NCI-H1694 treated with DMSO at 0.1 percent for 48 hours (cell line): ENCODE results near the gene CHST15.
"Not testable (repeated sequence)": the region's sequence is repeated elsewhere in the genome, so short reads cannot be mapped to it uniquely, and the experiment has no call there.

Experiments used
- DNase-seq: peaks from one replicate; lab custom pipeline; 2025; lab: John Stamatoyannopoulos, UW

Gene CHST15

DNA sequence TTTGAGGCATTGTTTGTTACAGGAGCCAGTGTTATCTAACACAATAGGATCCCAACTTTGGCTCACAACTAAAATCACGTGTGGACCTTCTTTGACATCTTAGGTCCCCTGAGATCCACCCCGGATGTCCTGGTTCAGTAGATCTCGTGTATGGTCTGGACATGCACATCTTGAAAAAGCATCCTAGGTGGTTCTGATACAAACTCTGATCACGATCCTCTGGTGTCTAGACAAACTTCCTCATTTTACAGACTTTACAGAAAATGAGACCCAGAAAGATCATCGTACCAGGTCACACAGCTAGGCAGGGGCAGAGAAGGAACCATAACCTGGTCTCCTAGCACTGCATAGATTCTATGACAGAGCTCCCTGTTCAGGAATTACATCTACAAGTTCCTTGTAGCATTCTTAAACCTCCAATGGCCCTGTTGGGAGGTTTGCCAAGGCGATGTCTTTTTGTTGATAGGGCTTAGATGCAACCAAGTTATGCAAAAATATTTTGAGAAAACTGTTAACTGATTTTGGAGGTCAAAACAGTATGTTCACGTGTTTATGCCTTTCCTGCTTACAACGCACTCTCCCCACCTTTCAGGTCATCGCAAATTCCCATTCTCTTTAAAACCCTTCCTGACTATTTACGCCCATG lies 30.8 kb upstream of the CHST15 start:
- no peak for DNase-seq

DNA sequence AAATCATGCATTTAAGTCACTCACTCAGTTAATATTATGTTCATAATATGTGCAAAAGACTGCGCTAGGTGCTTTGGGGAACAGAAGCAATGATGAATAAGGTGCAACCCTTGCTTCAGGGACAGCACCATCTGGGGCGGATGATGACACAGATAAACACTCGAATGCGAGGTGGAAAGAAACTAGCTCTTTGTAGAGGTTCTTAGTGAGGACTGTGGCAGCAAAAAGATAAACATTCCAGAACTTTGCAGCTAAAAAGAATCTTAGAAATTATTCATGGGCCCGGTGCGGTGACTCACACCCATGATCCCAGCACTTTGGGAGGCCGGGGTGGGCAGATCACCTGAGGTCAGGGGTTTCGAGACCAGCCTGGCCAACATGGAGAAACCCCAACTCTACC lies 29.8 kb upstream of the CHST15 start:
- DNase-seq: no peak

DNA sequence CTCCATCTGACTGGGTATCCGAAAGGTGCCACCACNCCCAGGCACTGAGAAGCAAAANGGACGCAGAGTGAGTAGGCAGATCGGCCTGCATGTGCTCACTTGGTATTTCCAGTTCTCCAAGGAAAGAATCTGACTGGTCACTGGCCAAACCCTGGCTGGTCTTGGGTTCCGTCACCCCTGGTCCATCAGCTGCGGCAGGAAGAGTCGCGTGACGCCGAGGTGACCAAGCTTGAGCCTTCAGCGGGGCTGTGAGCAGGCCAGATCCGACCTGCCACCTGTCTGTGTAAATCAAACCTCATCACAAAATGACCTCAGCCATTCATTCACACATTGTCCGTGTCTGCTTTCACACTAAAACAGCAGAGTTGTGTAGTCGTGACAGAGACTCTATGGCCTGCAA lies 28.8 kb upstream of the CHST15 start:
- DNase-seq: no peak

DNA sequence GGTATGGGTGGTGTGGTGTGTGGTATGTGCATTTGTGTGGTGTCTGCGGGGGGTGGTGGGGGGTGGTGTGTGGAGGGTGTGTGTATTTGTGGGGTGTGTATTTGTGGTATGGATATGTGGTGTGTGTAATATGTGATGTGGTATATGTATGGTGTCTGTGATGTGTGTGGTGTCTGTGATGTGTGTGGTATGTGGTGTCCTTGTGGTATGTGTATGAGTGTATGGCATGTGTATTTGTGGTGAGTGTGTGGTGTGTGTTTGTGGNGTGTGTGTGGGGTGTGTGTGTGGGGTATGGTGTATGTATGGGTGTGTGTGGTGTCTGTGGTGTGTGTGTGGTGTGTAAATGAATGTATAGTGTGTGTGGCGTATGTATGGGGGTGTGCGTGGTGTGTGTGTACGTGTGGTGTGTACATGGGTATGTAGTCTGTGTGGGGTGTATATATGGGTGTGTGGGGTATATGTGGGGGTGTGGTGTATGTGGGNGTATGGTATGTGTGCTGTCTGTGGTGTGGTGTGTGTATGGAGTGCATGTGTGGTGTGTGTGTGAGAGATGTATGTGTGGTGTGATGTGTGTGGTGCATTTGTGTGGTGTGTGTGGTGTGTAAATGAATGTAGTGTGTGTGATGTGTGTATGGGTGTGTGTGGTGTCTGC lies 27.1 kb upstream of the CHST15 start:
- DNase-seq: no peak

DNA sequence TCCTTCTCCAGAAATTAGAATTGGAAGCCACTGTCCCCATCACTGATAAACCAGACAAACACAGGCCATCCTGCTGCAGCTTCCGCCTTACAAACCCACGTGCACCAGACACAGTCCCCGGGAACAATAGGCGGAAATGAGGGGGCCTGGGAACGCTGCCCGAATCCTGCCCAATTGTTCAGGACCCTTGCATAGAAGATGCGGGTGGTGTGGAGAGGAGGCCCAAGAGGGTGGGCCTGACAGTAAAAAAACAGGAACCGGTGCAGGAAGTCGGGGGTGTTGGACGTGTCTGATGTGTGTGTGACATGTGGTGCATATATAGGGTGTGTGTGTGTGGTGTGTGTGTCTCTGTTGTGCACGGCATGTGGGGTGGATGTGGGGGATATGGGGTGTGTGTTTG lies 26.5 kb upstream of the CHST15 start:
- no peak for DNase-seq

DNA sequence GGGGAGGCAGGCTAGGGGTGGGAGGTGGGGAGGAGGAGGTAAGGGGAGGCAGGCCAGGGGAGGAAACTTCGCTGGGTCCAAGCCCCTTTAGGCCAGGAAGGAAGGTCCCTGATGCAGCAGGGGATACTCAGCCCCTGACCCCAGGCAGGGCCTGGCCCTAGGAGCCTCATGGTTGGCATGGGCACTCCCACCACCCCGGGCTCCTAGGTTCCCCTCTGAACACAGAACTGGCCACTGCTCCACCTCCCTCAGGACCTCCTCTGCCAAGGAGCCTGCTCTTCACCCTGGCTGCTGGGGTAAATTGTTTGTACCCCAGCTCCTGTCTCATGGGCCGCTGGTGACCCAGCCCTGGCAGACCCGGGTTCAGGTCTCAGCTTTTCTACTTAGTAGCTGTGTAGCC lies 25.8 kb upstream of the CHST15 start:
- DNase-seq: no peak

DNA sequence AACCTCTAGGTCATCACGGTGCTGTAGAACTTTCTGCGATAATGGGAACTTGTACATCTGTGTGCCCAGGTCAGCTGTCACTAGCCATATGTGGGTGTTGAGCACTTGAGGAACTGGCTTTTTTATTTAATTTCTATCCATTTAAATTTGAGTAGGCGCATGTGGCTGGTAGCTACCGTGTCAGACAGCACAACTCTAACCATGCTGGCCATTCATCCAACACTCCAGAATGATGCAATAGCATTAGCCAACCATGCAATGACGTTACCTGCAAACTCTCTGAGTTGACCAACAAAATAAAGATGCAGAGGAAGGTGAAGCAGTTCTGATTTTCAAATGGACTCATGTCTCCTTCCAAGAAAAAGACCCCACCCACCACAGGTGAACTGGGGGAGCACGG lies 24.4 kb upstream of the CHST15 start:
- no peak for DNase-seq

DNA sequence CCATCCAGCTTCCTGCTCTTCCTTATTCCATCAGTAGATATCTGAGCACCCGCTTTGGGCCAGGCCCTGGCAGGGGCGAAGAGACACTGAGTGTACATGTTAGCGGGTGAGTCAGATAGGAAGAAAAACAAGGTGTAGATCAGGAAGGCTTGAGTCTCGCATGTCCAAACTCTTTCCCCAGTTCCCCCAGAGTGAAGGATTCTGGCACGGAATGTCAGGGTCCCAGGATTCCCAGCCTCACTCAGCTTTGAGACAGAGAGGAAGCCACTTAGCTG lies 24.1 kb upstream of the CHST15 start:
- DNase-seq: no peak

DNA sequence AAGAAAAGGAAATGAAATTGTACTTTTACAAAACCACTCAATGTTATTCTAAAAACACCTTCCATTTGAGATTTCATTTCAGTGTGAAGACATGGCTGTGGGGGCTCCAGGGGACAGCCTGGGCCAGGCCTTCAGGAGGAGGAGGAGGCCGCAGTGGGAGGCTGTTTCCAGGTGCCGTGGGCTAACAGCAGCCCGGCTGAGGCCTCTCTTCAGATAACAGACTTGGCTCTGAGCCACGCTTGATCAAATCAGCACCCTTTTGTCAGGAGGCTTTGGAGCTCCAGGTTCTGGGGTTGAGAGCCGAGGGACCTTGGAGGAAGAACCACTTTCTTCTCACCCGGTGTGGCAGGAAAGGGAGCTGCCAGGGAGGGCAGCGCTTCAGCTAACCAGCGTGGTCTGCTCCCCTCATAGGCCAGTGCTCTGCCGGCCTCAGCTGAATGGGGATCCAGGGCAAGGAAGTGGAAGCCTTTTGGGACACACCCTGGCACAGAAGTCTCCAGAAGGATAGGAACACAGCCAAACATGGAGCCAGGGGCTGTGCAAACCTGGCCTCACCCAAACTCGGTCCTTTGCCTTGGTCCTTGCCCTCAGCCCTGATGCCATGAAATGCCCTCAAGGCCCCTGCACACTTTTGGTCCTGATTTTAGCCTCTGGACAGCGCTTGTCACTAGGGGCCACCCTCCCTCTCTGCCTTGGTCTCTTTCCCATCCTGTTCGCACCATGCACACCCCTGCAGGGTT lies 23.5 kb upstream of the CHST15 start:
- DNase-seq: no peak

DNA sequence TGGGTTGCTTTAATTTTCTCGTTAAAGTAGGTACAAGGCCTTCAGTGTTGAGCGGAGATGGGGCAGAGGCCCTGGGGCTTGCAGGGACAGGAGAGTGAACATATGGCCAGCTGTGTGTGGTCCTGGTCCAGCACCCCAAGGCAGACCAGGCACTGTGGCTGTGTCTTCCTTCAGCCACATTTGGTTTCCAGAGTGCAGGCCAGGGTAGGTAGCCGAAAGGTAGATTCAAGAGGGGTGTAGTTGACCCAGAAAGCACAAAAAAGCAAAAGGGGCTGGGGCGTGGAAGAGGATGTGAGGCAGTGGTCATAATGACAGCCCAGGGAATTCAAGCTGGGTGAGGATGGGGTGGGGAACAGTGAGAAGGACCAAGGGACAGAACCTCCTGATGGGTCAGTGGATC lies 21.3 kb upstream of the CHST15 start:
- no peak for DNase-seq

DNA sequence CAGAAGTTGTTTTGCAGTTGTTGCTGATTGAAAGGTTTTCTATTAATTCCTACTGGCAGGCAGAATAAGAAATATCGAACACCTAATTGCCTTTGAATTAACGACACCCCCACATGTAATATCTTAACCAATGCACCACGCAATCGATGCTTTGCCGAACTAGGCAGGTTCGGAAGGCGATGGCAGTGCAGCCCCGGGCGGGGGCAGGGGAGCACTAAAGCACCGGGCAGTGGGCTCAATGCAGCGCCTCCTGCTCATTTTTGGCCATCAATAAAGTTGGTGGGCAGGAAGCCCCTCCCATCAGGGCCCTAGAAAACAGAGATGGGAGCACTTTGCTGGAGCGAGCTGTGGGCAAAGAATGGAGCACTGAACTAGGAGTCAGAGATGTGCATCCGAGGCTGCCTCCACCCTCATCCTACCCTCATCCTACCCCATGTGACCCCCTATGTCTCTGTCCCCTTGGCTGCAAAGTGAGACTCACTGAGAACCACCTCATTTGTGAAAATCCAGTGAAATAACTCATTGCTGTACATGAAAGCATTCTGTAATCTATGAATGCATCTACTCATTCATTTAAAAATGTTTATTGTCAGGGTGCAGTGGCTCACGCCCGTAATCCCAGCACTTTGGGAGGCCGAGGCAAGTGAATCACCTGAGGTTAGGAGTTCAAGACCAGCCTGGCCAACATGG lies 19.6 kb upstream of the CHST15 start:
- no peak for DNase-seq

DNA sequence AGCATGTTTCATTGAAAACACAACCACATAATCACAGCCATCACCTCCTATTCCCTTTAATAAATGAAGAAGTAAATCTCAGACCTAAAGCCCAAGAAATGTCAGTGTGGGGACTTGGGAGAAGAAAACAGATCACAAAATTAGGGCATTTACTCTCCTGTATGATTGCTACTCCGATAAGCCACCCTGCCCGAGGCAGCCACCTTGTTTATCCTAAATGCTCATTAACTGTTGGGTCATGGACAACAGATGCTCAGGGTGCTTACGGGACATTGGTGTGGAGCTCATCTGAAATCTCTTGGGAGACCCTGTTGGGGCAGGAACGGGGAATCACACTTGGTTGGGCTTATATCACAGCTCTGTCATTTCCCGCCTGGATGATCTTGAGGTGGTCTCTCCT lies 17.5 kb upstream of the CHST15 start:
- no peak for DNase-seq

DNA sequence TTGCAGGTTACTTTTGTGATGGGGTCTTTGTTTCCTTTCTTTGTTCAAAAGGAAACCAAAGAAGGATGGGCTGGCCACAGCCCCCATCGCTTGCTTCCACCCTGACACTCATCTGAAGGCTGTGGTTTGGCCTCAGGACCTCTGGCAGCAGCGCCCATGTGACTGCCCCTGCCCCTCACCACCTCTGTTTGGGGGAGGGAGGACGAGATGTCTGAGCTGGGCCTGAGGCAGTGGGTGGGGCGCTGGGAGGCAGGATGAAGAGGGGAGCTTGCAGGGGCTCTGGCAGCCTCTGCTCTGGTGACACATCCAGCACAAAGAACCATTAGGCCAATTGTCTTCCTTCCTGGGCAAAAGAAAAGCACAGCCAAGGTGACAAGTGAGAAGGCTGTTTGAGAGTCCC lies 15.9 kb upstream of the CHST15 start:
- no peak for DNase-seq

DNA sequence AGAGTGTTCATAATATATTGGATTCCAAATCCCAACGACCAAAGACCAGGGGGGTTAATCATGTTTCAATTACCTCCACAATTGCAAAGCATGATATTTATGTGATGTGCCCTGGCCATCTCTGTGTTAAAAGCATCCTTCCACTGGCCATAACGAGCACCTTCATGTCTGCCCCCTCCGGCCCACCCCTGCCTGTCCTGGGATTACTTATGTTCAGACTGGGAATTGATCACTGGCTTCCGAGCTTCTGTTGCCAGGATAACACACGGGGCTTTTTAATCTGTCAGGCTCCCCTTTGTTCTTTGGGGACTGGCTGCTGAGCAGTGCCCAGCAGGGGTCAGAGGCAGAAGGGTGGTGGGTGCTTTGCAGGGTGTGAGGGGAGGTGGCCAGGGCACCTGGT lies 13.7 kb upstream of the CHST15 start:
- DNase-seq: no peak

DNA sequence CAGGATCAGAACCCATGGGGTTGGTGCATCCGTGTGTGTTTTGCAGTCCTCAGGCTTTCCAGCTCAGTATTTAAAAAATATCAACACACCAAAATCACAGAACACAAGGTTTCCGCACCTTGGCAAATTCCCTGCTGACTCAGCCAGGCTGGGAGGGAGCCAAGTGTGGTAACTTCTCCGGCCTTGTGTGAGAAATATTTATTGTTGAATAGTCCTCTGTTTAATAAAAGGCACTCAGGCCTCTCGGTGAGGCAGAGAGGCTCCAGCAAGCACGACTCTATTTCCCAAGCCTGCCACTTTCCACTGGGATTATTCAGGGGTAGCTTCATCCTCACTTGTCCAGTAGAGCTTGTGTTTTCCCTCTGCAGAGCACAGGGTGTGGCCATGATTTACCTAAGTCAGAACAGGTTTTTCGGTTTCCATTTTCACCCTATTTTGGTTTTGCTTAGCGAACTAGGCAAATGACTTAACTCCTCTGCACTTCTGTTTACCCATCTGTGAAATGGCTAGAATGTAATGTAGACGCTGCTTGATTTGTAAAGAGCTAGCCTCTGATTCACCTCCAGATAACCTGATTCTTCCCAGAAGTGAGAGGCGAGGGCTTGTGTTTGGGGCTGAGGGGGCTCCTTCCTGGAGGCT lies 13.0 kb upstream of the CHST15 start:
- no peak for DNase-seq

DNA sequence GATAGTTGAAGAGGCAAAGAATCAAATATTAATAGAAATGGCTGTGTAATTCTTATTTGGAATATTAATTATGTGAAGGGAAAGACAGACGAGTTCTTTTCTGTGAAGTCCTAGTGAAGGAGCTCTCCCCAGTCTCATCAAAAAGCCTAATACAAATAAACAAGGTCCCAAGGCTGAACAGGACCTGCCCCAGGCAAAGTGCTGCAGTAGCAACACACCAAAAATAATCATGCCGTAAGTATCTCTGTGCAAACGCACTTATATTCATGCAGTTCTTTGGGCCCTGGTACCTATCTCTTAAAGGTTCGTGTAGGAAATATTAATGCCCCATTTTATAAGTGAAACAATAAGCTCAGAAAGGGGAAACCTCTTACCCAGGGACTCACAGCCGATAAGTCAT lies 12.2 kb upstream of the CHST15 start:
- DNase-seq: no peak

DNA sequence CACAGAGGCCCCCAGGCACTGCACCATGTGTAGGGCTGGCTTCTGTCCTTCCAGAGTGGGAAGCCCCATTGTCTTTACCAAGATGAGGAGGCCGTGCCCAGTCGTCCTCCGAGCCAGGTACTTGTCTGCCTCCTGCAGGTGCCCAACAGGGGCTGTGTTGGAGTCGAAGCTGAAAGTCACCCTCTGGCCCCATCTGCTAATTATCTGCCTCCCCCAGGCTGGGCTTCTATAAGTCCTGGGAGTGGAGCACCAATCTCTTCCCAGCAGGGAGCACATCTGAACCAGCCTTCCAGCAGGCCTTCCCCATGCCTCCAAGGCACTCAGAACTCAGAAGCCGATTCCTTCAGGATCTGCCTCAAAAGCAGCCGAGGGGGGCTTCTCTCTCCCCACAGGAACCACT lies 11.6 kb upstream of the CHST15 start:
- DNase-seq: no peak

DNA sequence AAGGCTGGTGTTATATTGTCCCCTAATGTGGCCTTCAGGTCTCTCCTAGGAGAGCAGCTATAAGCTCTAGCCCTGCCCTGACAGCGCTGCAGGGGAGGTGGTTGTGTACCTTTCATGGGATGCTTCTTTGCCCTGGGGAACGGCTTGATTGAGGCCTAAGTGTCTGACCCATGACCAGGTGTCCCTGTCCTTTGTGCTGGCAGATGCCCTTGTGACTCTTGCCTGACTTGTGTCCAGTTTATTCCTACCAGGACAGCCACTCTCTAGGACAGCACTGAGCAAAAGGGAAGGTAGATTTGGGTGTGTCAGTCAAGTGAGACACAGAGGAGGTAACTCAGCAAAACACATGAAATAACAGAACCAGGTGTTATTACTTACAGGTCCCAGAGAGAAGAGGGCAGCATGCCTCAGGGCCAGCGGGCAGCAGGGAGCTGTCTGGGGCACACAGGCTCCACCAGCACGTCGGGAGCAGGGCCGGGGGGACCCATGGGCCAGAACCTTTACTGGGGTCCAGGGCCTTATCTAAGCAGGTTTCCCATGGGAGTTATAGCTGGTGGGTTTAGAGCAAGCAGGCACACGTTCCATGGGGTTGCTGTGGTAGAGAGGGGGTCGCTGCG lies 10.7 kb upstream of the CHST15 start:
- DNase-seq: no peak

DNA sequence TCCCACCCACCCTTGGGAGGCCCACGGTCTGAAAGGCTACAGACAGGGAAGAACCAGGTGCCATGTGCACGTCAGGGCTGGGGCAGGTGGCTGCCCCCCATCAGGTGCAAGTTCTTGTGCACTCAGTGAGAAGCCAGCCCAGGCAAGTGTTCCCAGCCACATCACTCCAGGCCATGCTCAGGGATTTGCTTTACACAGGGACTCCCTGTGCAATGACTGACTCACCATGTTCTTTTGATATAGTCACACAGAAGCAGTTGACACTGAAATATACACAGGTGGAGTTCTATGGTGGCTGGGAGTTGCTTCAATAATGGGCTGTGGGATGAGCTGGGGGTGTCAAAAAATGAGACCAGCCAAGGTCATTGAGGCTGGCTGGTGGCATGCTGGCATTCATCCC lies 8.0 kb upstream of the CHST15 start:
- no peak for DNase-seq

DNA sequence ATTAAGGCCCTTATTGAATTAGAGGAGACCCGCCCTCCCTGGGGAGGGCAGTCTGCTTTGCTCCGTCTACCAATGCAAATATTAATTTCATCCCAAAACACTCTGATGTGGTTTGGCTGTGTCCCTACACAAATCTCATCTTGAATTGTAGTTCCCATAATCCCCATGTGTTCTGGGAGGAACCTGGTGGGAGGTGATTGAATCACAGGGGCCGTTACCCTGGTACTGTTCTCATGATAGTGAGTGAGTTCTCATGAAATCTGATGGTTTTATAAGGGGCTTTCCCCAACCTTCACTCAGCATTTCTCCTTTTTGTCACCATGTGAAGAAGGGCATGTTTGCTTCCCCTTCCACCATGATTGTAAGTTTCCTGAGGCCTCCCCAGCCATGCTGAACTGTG lies 7.3 kb upstream of the CHST15 start:
- not testable (repeated sequence) for DNase-seq

DNA sequence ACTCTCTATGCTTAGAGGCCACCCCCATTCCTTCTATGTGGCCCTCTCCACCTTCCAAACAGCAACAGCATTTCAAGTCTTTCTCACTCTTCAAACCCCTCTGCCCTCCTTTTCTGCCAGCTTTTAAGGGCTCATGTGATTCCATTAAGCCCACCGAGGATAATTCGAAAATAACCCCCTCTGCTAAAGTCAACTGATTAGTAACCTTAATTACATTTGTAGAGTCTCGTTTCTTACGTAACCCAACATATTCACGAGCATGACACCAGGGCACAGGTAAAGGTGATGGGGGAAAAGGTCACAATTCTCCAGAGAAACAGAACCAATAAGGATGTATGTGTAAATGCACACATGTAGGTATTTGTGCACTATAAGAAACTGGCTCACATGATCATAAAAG lies 6.7 kb upstream of the CHST15 start:
- DNase-seq: no peak

DNA sequence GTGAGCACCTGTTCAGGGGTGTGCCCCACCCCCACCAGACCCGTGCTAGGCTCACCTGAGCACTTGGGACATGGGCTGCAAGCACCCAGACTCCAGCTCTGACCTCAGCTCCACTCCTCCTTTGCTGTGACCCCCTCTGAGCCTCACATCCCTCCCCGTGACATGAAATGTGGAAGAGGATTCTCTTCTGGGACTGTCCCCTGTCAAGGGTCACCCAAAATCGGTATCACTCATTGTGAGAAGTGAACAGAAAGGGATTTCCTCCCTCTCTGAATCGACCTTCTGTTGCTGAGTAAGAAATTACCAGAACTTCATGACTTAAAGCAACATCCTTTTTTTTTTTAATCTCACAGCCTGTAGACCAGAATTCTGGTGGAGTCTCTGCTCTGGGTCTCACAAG lies 6.2 kb upstream of the CHST15 start:
- DNase-seq: no peak
